Upper lobe of left lung (tissue), 4 donors: ENCODE data around the gene USP28.

Experiments used
- POLR2AphosphoS5 ChIP-seq, 2 donors: sonication (generic); formaldehyde crosslinking; IDR thresholded peaks; one replicate each; pipeline ENCODE4 v1.5.1; 2017; ENCODE audit warnings: antibody characterized with exemption in 2 of 2
- TF ChIP-seq, protein P1 (sequence below), 6 experiments: fragments of 450-650 bp in 4 of 6; fragments of 200-600 bp in 2 of 6; sonication (generic) in 2 of 6; IDR thresholded peaks; one replicate each; pipeline ENCODE4 v1.5.1; 2016 to 2019; ENCODE audit warnings: antibody characterized with exemption in 6 of 6

DNA sequence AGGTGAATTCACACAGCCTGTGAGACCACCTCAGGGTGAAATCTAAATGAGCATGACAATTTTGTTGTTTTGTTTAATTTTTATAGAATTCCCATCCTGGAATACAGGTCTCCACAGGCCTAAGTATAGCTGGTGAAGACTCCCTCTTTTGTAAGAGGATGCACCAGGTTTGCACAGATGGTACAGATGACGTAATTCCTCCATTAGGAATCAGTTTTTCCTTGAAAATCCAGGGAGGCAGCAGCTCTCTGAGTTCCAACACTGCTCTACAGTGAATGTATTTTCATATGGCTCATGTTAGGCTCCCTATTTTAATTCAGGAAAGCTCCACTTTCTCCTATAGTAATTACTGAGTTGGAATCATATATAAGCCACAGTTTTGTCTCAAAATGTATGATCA, 47.2 kb downstream of the USP28 start:
- TF ChIP-seq, protein P1, sequence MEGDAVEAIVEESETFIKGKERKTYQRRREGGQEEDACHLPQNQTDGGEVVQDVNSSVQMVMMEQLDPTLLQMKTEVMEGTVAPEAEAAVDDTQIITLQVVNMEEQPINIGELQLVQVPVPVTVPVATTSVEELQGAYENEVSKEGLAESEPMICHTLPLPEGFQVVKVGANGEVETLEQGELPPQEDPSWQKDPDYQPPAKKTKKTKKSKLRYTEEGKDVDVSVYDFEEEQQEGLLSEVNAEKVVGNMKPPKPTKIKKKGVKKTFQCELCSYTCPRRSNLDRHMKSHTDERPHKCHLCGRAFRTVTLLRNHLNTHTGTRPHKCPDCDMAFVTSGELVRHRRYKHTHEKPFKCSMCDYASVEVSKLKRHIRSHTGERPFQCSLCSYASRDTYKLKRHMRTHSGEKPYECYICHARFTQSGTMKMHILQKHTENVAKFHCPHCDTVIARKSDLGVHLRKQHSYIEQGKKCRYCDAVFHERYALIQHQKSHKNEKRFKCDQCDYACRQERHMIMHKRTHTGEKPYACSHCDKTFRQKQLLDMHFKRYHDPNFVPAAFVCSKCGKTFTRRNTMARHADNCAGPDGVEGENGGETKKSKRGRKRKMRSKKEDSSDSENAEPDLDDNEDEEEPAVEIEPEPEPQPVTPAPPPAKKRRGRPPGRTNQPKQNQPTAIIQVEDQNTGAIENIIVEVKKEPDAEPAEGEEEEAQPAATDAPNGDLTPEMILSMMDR (IDR thresholded peaks at IDR 0.05), result no peak
- no peak for TF ChIP-seq POLR2AphosphoS5 (IDR thresholded peaks at IDR 0.05)
